HG02852 (cell line): ENCODE data around the gene C7orf25.

Experiments used
- ATAC-seq: cut with Tn5 transposase; IDR thresholded peaks from one replicate; pipeline ENCODE4 v1.9.1; 2021; ENCODE audit warnings: mild to moderate bottlenecking, moderate library complexity; ENCODE audit not compliant: unreplicated experiment

The C7orf25 gene

GRCh38 chr7:42911454-42912447, at the start of gene C7orf25:
Gene C7orf25 (minus strand): TSS chr7:42912070. CDS start chr7:42910900, 1,170 bp downstream.
- peak; percentile 89 for ATAC-seq

GRCh38 chr7:42961170-42961569, 49.3 kb upstream of the C7orf25 start:
- ATAC-seq = no peak

GRCh38 chr7:42960762-42961161, 48.9 kb upstream of the C7orf25 start:
- no peak for ATAC-seq

- ATAC-seq = no peak
Observed at GRCh38 chr7:42959549-42959948, 47.7 kb upstream of the C7orf25 start.

GRCh38 chr7:42956062-42956461, 44.2 kb upstream of the C7orf25 start:
- ATAC-seq = no peak

GRCh38 chr7:42953994-42954393, 42.1 kb upstream of the C7orf25 start:
- no peak for ATAC-seq

GRCh38 chr7:42952328-42952727, 40.5 kb upstream of the C7orf25 start:
- ATAC-seq = no peak

GRCh38 chr7:42950417-42950816, 38.5 kb upstream of the C7orf25 start:
- no peak for ATAC-seq

- no peak for ATAC-seq
Observed at GRCh38 chr7:42947521-42947920, 35.7 kb upstream of the C7orf25 start.

GRCh38 chr7:42946627-42946950, 34.7 kb upstream of the C7orf25 start:
- ATAC-seq = no peak

GRCh38 chr7:42945821-42946626, 34.2 kb upstream of the C7orf25 start:
- peak; percentile 80 for ATAC-seq

GRCh38 chr7:42940985-42941847, 29.3 kb upstream of the C7orf25 start:
- ATAC-seq = no peak

GRCh38 chr7:42939457-42940240, 27.8 kb upstream of the C7orf25 start:
- peak; percentile 38 for ATAC-seq

- no peak for ATAC-seq
Observed at GRCh38 chr7:42935861-42936260, 24.0 kb upstream of the C7orf25 start.

- no peak for ATAC-seq
Observed at GRCh38 chr7:42934291-42934690, 22.4 kb upstream of the C7orf25 start.

GRCh38 chr7:42932811-42933591, 21.1 kb upstream of the C7orf25 start:
- no peak for ATAC-seq

- ATAC-seq = peak; percentile 99
Observed at GRCh38 chr7:42931834-42932651, 20.2 kb upstream of the C7orf25 start, which contains the start of the genes MRPL32 and PSMA2. Gene MRPL32 (plus strand): TSS chr7:42932376. CDS start chr7:42932387, 11 bp downstream. Gene PSMA2 (minus strand): TSS chr7:42932174. CDS start chr7:42932158, 16 bp downstream.

- no peak for ATAC-seq
Observed at GRCh38 chr7:42931447-42931833, 19.6 kb upstream of the C7orf25 start.
